ENCODE measurements around the gene TINCR. TPM values are rescaled to one million over a fixed set of nuclear protein-coding genes. Genes with fewer than 3 reads are reported as not detected.

TINCR gene
- total RNA-seq, 1 experiment from 2014 or later, result 0.17 TPM

- Mint-ChIP-seq H3K9me3 (peaks cover 30 to 33% of the 10 kb centered on the region in 2 experiments), H3K4me1 (peaks cover 7 to 27% of the 10 kb centered on the region in 2 experiments), H3K27ac (no peak overlapping the region), H3K27me3 (ENCODE audit: low read depth) (peaks cover 65% of the 10 kb centered on the region), H3K36me3 (ENCODE audit: insufficient read depth in 1 of 3, low read depth in 3 of 3) (peaks cover 4 to 12% (median 11%) of the 10 kb centered on the region in 3 experiments; a peak in 5 of 7 replicates), H3K4me3 (no peak overlapping the region)
- Histone ChIP-seq H3K4me2 (ENCODE audit: insufficient read depth, insufficient read length, low read length) (no peak overlapping the region), H3K56ac (ENCODE audit: insufficient read length, low read depth, low read length) (no peak overlapping the region), H3K79me2 (ENCODE audit: insufficient read depth, low read length) (no peaks in the 10 kb centered on the region), H3K14ac (ENCODE audit: insufficient read depth, low read length) (no peak overlapping the region), H3K27ac (ENCODE audit: insufficient read length, low read depth, low read length) (no peak overlapping the region), H3K9me3 (ENCODE audit: control insufficient read depth, low read depth, low read length) (no peaks in the 10 kb centered on the region), H4K20me1 (ENCODE audit: control insufficient read depth, insufficient read depth, insufficient read length) (no peaks in the 10 kb centered on the region), H3K9ac (ENCODE audit: extremely low read depth, insufficient read length, low read length) (no peak overlapping the region), H2BK12ac (ENCODE audit: insufficient read length, low read depth, low read length) (no peak overlapping the region), H2BK15ac (ENCODE audit: low read depth, low read length) (no peak overlapping the region), H2BK120ac (ENCODE audit: low read depth, low read length, poor library complexity, severe bottlenecking) (no peak overlapping the region), H3K4ac (ENCODE audit: low read depth, low read length) (no peak overlapping the region), H3K23me2 (ENCODE audit: insufficient read length, low read depth, low read length, poor library complexity, severe bottlenecking) (no peaks in the 10 kb centered on the region), H2AFZ (ENCODE audit: low read length) (no peak overlapping the region), H3K18ac (ENCODE audit: insufficient read length, low read depth, low read length) (no peak overlapping the region), H3T11ph (ENCODE audit: low read length) (no peak overlapping the region), H2BK20ac (ENCODE audit: low read depth, low read length, poor library complexity, severe bottlenecking) (no peak overlapping the region), H3K23ac (ENCODE audit: insufficient read length, low read depth, low read length) (no peak overlapping the region), H3K4me1 (ENCODE audit: insufficient read depth, low read length) (no peaks in the 10 kb centered on the region), H4K91ac (ENCODE audit: insufficient read length, low read depth, low read length) (no peak overlapping the region), H3K79me1 (ENCODE audit: insufficient read depth, low read depth, low read length, poor library complexity, severe bottlenecking) (no peaks in the 10 kb centered on the region), H4K8ac (replicated peaks; ENCODE audit: insufficient read length, low read depth, low read length) (no peak overlapping the region), H3K27me3 (ENCODE audit: insufficient read depth, low read length) (no peaks in the 10 kb centered on the region), H4K5ac (ENCODE audit: insufficient read length, low read depth, low read length) (no peak overlapping the region), H2AK5ac (ENCODE audit: insufficient read length, low read length) (no peak overlapping the region), H2BK5ac (ENCODE audit: insufficient read length, low read length) (no peak overlapping the region)
- DNase-seq, result no peak
- TF ChIP-seq, protein P1, sequence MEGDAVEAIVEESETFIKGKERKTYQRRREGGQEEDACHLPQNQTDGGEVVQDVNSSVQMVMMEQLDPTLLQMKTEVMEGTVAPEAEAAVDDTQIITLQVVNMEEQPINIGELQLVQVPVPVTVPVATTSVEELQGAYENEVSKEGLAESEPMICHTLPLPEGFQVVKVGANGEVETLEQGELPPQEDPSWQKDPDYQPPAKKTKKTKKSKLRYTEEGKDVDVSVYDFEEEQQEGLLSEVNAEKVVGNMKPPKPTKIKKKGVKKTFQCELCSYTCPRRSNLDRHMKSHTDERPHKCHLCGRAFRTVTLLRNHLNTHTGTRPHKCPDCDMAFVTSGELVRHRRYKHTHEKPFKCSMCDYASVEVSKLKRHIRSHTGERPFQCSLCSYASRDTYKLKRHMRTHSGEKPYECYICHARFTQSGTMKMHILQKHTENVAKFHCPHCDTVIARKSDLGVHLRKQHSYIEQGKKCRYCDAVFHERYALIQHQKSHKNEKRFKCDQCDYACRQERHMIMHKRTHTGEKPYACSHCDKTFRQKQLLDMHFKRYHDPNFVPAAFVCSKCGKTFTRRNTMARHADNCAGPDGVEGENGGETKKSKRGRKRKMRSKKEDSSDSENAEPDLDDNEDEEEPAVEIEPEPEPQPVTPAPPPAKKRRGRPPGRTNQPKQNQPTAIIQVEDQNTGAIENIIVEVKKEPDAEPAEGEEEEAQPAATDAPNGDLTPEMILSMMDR (conservative IDR thresholded peaks at IDR 0.05), result no peak
- WGBS (ENCODE audit: extremely low coverage, insufficient read length, low lambda C conversion rate), result no CpG with 5 or more reads among the region's 4 CpGs
Observed at GRCh38 chr19:5520501-5520900, 47.3 kb downstream of the TINCR start.
